Neural crest cell (in vitro differentiated cells): Measurements from ENCODE around the gene PARP14. TPM values are rescaled to one million over a fixed set of nuclear protein-coding genes. Genes with fewer than 3 reads are reported as not detected.

ENCODE experiments used
- DNase-seq: peaks from one replicate; pipeline ENCODE4 v3.0.0; 2021; ENCODE audit warnings: low read depth, mixed read lengths, low spot score
- H3K27ac Mint-ChIP-seq: one replicate; pipeline ENCODE4 v1.8.0; 2021; ENCODE audit warnings: mild to moderate bottlenecking, mixed read lengths; ENCODE audit not compliant: unreplicated experiment
- H3K27me3 Mint-ChIP-seq: 2 replicates; pipeline ENCODE4 v1.8.0; 2021; ENCODE audit warnings: low read depth, mild to moderate bottlenecking, mixed read lengths
- H3K36me3 Mint-ChIP-seq: 2 replicates; pipeline ENCODE4 v1.8.0; 2021; ENCODE audit warnings: low read depth, mild to moderate bottlenecking, mixed read lengths
- H3K4me1 Mint-ChIP-seq: 2 replicates; pipeline ENCODE4 v1.8.0; 2021; ENCODE audit warnings: mixed read lengths
- H3K4me3 Mint-ChIP-seq: one replicate; pipeline ENCODE4 v1.8.0; 2021; ENCODE audit warnings: mild to moderate bottlenecking, mixed read lengths
- H3K9me3 Mint-ChIP-seq: 2 replicates; pipeline ENCODE4 v1.8.0; 2021; ENCODE audit warnings: mixed read lengths
- total RNA-seq: library from RNA; stranded (reverse); gene quantifications from 2 replicates; pipeline ENCODE4 v1.2.1, GENCODE V29; 2021
- TF ChIP-seq, protein P1 (sequence below): fragments of 200-600 bp; sonication (generic); conservative IDR thresholded peaks from 2 replicates; pipeline ENCODE4 v1.5.0; 2021; ENCODE audit warnings: antibody characterized with exemption, mild to moderate bottlenecking

The PARP14 gene
- total RNA-seq, 1 donor from 2014 or later, result 6.6 TPM

DNA sequence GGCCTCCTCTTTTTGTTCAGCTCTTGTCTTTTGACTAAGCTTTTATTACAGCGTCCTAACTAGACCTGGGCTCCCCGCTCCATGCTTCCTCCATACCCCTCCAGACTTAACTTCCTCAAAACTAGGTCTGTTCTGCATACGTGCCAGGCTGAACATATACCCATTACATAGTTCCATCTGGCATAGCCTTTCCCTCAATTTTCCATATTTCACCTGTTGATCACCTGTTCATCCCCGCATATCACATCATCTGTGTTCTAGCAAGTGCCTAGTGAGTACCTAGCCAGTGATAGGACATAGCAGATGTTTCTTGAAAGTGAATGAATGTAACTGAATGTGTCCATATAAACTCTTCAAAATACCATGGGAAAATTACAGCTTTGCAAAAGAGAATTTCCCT, 36.0 kb downstream of the PARP14 start:
- Mint-ChIP-seq H3K9me3 (no peaks in the 10 kb centered on the region), H3K4me1 (peaks cover 6% of the 10 kb centered on the region), H3K4me3 (no peak overlapping the region), H3K27ac (no peak overlapping the region), H3K27me3 (no peaks in the 10 kb centered on the region), H3K36me3 (peaks cover 12% of the 10 kb centered on the region)
- DNase-seq, result no peak
- TF ChIP-seq, protein P1, sequence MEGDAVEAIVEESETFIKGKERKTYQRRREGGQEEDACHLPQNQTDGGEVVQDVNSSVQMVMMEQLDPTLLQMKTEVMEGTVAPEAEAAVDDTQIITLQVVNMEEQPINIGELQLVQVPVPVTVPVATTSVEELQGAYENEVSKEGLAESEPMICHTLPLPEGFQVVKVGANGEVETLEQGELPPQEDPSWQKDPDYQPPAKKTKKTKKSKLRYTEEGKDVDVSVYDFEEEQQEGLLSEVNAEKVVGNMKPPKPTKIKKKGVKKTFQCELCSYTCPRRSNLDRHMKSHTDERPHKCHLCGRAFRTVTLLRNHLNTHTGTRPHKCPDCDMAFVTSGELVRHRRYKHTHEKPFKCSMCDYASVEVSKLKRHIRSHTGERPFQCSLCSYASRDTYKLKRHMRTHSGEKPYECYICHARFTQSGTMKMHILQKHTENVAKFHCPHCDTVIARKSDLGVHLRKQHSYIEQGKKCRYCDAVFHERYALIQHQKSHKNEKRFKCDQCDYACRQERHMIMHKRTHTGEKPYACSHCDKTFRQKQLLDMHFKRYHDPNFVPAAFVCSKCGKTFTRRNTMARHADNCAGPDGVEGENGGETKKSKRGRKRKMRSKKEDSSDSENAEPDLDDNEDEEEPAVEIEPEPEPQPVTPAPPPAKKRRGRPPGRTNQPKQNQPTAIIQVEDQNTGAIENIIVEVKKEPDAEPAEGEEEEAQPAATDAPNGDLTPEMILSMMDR, result no peak

GRCh38 chr3:122719273-122719921, 38.8 kb downstream of the PARP14 start:
- Mint-ChIP-seq H3K9me3 (peaks cover 3% of the 10 kb centered on the region), H3K4me3 (no peak overlapping the region), H3K27ac (no peak overlapping the region), H3K36me3 (peaks cover 15% of the 10 kb centered on the region), H3K4me1 (peaks cover 5% of the 10 kb centered on the region), H3K27me3 (no peaks in the 10 kb centered on the region)
- no peak for DNase-seq
- TF ChIP-seq, protein P1, result no peak

DNA sequence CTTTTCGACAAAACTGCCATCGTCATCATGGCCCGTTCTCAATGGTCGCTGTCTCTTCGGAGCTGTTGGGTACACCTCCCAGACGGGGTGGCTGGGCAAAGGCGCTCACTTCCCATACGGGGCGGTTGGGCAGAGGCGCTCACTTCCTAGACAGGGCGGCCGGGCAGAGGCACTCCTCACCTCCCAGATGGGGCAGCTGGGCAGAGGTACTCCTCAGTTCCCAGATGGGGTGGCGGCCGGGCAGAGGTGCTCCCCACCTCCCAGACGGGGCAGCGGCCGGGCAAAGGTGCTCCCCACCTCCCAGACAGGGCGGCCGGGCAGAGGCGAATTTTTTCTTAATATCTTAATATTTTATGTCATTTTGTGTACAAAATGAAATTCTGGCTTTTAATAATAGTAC, 44.5 kb downstream of the PARP14 start:
- Mint-ChIP-seq H3K4me1 (no peaks in the 10 kb centered on the region), H3K36me3 (peaks cover 16% of the 10 kb centered on the region), H3K4me3 (no peak overlapping the region), H3K27me3 (no peaks in the 10 kb centered on the region), H3K27ac (no peak overlapping the region), H3K9me3 (peaks cover 5% of the 10 kb centered on the region)
- TF ChIP-seq, protein P1, result no peak
- DNase-seq, result no peak

DNA sequence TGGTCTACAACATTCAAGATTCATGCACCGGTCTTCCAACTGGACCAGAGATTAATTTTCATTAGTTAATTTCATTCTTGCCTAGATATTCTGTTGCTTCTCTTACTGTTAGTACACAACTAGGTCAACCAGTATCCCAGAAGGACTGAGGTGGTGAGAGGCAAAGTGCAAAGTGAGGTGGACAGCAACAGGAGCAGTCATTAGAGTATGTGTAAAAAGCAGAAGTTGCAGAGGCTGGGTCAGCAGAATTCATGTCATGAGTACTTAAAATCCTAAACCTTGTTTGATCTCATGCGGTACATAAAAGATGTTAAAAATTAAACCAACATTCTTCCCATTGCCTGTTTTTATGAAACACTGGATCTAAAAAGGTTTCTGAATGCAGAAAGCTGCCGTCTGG, 46.7 kb downstream of the PARP14 start:
- H3K36me3 Mint-ChIP-seq, result peaks cover 20% of the 10 kb centered on the region
- H3K4me3 Mint-ChIP-seq, result no peak overlapping the region
- H3K4me1 Mint-ChIP-seq, result no peaks in the 10 kb centered on the region
- no peak for DNase-seq
- peaks cover 5% of the 10 kb centered on the region for H3K9me3 Mint-ChIP-seq
- TF ChIP-seq, protein P1, result no peak
- no peaks in the 10 kb centered on the region for H3K27me3 Mint-ChIP-seq
- no peak overlapping the region for H3K27ac Mint-ChIP-seq

- no peaks in the 10 kb centered on the region for H3K27me3 Mint-ChIP-seq
- H3K4me3 Mint-ChIP-seq, result no peak overlapping the region
- peaks cover 24% of the 10 kb centered on the region for H3K36me3 Mint-ChIP-seq
- TF ChIP-seq, protein P1, result no peak
- H3K4me1 Mint-ChIP-seq, result no peaks in the 10 kb centered on the region
- DNase-seq, result no peak
- no peak overlapping the region for H3K27ac Mint-ChIP-seq
- peaks cover 5% of the 10 kb centered on the region for H3K9me3 Mint-ChIP-seq
These were observed 47.1 kb downstream of the PARP14 start for GRCh38 chr3:122727766-122728165.
